Transverse colon (tissue), 4 donors: ENCODE measurements around the gene SLC27A5.

Source experiments
- CTCF ChIP-seq, 5 experiments: fragments of 200-600 bp in 3 of 5; fragments of 450-650 bp in 2 of 5; sonication (generic) in 3 of 5; IDR thresholded peaks; 1 replicate in 2 of 5; 2 replicates in 3 of 5; pipeline ENCODE4 v1.5.1; 2016 to 2017; ENCODE audit warnings: antibody characterized with exemption in 5 of 5, inconsistent platforms in 3 of 5, mild to moderate bottlenecking in 2 of 5, moderate library complexity in 1 of 5
- POLR2A ChIP-seq: fragments of 450-650 bp; IDR thresholded peaks from one replicate; pipeline ENCODE4 v1.6.1; 2016; ENCODE audit warnings: antibody characterized with exemption, mild to moderate bottlenecking, moderate library complexity
- POLR2AphosphoS5 ChIP-seq, 3 donors: sonication (generic); formaldehyde crosslinking; IDR thresholded peaks; one replicate each; pipeline ENCODE4 v1.6.1; 2016; ENCODE audit warnings: antibody characterized with exemption in 3 of 3

GRCh38 chr19:58558623-58559274, 47.0 kb upstream of the SLC27A5 start:
- TF ChIP-seq POLR2AphosphoS5 (IDR thresholded peaks at IDR 0.05) (peak; percentile 58 to 85 (median 60)), CTCF (IDR thresholded peaks at IDR 0.05) (peak in 1 of 5 experiments; percentile 2), POLR2A (peak; percentile 75)
